OCI-LY1 (cell line): ENCODE measurements around the gene SIRT6.

Experiments
- EZH2 ChIP-seq: fragments of 200-600 bp; sonication (generic), shearing (Covaris generic); IDR thresholded peaks from 2 replicates; pipeline ENCODE4 v1.8.0; 2017; ENCODE audit warnings: borderline replicate concordance, mixed run types, mild to moderate bottlenecking, antibody characterized with exemption, low read length, moderate library complexity, mixed read lengths
- TF ChIP-seq, protein P1 (sequence below): fragments of 200-600 bp; sonication (generic), shearing (Covaris generic); IDR thresholded peaks from 2 replicates; pipeline ENCODE4 v1.5.1; 2017; ENCODE audit warnings: mild to moderate bottlenecking, antibody characterized with exemption, low read length, moderate library complexity, mixed read lengths

DNA sequence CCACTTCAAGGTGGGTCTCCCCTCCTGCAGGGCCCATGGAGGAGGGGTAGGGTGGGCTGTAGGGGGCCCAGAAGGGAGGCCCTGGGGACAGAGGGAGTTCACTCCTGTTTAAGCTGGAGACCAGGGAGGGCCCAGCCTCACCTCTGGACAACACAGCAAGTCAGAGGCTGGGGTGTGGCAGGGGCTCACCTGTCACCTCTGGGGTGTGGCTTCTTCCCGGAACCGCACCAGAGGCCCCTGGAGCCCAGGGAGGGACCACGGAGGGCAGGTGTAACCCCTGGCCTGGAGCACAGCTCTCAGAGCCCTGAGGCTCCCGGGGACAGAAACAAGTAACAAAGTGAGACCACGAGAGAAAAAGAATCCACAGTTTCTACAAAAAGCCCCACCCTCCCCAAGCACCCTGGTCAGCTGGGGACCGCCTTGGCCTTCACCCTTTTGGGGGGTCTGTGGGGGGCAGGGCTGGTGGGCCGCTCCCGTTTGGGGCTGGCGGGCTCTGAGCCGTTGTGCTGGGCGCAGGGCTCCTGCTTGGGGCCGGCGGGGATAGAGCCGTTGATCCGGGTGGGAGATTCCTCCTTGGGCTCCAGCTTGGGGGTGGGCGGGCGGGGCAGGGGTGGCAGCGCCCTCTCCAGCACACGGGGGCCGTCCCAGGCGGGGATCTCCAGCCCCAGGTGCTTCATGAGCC lies 8.0 kb downstream of the SIRT6 start:
- TF ChIP-seq, protein P1, sequence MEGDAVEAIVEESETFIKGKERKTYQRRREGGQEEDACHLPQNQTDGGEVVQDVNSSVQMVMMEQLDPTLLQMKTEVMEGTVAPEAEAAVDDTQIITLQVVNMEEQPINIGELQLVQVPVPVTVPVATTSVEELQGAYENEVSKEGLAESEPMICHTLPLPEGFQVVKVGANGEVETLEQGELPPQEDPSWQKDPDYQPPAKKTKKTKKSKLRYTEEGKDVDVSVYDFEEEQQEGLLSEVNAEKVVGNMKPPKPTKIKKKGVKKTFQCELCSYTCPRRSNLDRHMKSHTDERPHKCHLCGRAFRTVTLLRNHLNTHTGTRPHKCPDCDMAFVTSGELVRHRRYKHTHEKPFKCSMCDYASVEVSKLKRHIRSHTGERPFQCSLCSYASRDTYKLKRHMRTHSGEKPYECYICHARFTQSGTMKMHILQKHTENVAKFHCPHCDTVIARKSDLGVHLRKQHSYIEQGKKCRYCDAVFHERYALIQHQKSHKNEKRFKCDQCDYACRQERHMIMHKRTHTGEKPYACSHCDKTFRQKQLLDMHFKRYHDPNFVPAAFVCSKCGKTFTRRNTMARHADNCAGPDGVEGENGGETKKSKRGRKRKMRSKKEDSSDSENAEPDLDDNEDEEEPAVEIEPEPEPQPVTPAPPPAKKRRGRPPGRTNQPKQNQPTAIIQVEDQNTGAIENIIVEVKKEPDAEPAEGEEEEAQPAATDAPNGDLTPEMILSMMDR, result no peak
- TF ChIP-seq EZH2, result no peak
